Muscle of leg (tissue), 11 donors: ENCODE measurements around the gene PIGN. TPM values are rescaled to one million over a fixed set of nuclear protein-coding genes. Genes with fewer than 3 reads are reported as not detected.

Experiments used
- DNase-seq: peaks from one replicate; pipeline ENCODE4 v3.0.0; 2013
- H3K27ac ChIP-seq: one replicate; pipeline ENCODE4 v1.5.1; 2013; ENCODE audit warnings: mild to moderate bottlenecking, low read length, control low read depth
- H3K27me3 ChIP-seq: one replicate; pipeline ENCODE4 v1.6.1; 2013; ENCODE audit warnings: low read length; ENCODE audit not compliant: control insufficient read depth, insufficient read depth
- H3K36me3 ChIP-seq: one replicate; pipeline ENCODE4 v1.6.1; 2013; ENCODE audit warnings: low read length; ENCODE audit not compliant: control insufficient read depth, insufficient read depth
- H3K4me1 ChIP-seq: one replicate; pipeline ENCODE4 v1.6.1; 2013; ENCODE audit warnings: low read length; ENCODE audit not compliant: control insufficient read depth, insufficient read depth
- H3K4me3 ChIP-seq: one replicate; pipeline ENCODE4 v1.5.1; 2013; ENCODE audit warnings: low read length, control low read depth
- H3K9me3 ChIP-seq: replicated peaks from 2 replicates; pipeline ENCODE4 v1.6.1; 2013; ENCODE audit warnings: low read depth, low read length; ENCODE audit not compliant: control insufficient read depth
- WGBS: methylation state at CpG from one replicate; pipeline ENCODE4 v1.1.5; 2013; ENCODE audit warnings: missing lambda C conversion rate; ENCODE audit not compliant: insufficient coverage; 5-methylcytosine and 5-hydroxymethylcytosine counted together
- polyA plus RNA-seq, 8 donors: library from polyadenylated mRNA; unstranded; fragments of 120-200 nt; gene quantifications; one replicate each; pipeline versions ENCODE4 v1.2.1 to v1.2.3, GENCODE V29; 2013; ENCODE audit warnings: inconsistent platforms in 1 of 8, low replicate concordance in 1 of 8; ENCODE audit not compliant: insufficient read length in 8 of 8, insufficient read depth in 1 of 8
- total RNA-seq: library from RNA; stranded (reverse); fragments of 120-200 nt; gene quantifications from one replicate; pipeline ENCODE4 v1.2.4, GENCODE V29; 2013

The PIGN gene
- total and polyA plus RNA-seq, 9 donors: 13.4 to 21.1 (median 15.1) TPM

DNA sequence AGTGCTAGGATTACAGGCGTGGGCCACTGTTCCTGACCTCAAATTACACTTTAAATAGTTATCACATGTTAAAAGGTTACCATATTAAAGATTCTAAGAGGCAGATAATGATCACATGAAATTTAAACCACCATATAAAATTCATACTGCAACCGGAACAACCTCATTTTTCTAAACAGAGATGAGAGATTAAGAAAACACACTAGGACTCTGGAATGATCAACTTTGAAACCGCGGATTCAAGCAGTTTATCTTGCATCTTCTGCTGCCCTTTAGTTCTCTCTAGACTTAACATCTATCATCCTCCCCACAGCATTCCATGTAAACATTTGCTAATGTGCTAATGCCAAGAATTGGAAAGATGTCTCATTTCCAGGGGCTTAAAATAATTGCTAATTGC, 115.8 kb downstream of the PIGN start:
- no peaks in the 10 kb centered on the region for H3K36me3 ChIP-seq
- no peak overlapping the region for H3K4me3 ChIP-seq
- H3K27me3 ChIP-seq: no peaks in the 10 kb centered on the region
- no peaks in the 10 kb centered on the region for H3K9me3 ChIP-seq
- 60% methylated on average over 2 of the region's 4 CpGs for WGBS
- no peak for DNase-seq
- H3K27ac ChIP-seq: no peak overlapping the region
- no peaks in the 10 kb centered on the region for H3K4me1 ChIP-seq

DNA sequence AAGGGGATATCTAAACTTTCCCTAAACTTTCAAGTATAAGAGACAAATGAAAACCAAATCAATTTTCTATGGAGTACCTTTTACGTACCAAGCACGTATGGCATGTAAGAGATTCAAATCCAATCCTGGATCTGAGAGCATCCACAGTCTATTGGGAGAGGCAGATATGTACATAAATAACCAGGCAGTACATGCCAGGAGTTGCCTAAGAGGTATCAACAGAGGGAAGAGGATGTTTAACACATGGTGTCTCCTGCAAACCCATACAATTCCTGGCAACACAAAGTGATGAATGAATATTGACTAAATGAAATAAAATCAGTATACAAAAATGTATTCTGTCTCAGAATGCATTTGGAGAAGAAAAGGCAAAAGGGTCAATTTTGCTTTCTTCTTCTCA, 116.6 kb downstream of the PIGN start:
- DNase-seq: no peak
- H3K9me3 ChIP-seq: no peaks in the 10 kb centered on the region
- H3K36me3 ChIP-seq: no peaks in the 10 kb centered on the region
- no peaks in the 10 kb centered on the region for H3K4me1 ChIP-seq
- H3K4me3 ChIP-seq: no peak overlapping the region
- WGBS: 83% methylated on average over 1 of the region's 2 CpGs
- H3K27ac ChIP-seq: no peak overlapping the region
- no peaks in the 10 kb centered on the region for H3K27me3 ChIP-seq

DNA sequence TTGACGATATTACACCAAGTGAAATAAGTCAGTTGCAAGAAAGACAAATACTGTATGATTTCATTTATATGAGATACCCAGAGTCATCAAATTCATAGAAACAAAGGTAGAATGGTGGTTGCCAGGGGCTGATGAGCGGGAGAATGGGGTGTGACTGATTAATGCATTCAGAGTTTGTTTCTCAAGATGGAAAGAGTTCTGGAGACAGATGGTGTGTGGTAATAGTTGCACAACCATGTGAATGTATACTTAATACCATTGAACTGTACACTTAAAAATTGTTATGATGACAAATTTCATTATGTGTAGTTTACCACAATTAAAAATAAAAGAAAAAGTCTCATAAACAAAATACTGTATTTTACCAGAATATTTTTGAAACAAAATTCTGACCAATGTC, 117.3 kb downstream of the PIGN start:
- WGBS: no CpG with 5 or more reads among the region's 2 CpGs

DNA sequence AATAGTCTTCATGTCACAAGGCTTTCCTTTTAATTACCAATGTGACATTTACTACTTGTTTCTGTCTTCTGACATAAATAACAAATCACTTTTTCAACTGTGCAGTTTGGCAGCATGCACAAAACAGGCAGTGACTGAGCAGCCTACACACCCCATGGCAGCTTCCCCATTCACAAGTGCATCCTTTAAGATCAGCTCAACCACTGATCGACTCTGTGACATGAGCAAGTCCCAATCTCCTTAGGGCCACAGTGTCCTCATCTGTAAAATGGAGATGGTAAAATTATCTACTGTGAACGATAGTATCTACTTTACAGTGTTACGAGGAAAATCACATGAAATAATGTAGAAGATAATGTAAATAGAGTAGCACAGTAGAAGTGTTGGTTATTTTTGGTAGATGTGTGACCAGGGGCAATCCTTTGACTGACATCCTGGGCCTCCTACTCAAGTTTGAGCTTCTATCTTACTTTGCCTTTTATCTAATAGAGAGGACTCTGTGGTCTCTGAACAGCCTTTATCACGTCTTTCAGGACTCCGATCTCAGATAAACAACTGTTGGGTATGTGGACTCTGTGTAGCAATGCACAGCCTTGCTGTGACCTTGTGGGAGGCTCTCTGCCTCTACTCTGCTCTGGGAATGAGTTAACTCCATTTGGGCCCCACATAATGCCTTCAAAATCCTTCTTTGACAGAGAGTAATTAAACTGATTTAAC, 120.6 kb downstream of the PIGN start:
- H3K27me3 ChIP-seq: no peaks in the 10 kb centered on the region
- H3K4me1 ChIP-seq: no peaks in the 10 kb centered on the region
- DNase-seq: no peak
- H3K27ac ChIP-seq: no peak overlapping the region
- no peak overlapping the region for H3K4me3 ChIP-seq
- no peaks in the 10 kb centered on the region for H3K9me3 ChIP-seq
- H3K36me3 ChIP-seq: no peaks in the 10 kb centered on the region
- WGBS: no CpG with 5 or more reads among the region's 5 CpGs

More for the DNA sequence above, 117.3 kb downstream of the PIGN start:
- Histone ChIP-seq H3K27ac (no peak overlapping the region), H3K4me1 (no peaks in the 10 kb centered on the region), H3K4me3 (no peak overlapping the region), H3K27me3 (no peaks in the 10 kb centered on the region), H3K9me3 (no peaks in the 10 kb centered on the region), H3K36me3 (no peaks in the 10 kb centered on the region)
- DNase-seq: no peak

DNA sequence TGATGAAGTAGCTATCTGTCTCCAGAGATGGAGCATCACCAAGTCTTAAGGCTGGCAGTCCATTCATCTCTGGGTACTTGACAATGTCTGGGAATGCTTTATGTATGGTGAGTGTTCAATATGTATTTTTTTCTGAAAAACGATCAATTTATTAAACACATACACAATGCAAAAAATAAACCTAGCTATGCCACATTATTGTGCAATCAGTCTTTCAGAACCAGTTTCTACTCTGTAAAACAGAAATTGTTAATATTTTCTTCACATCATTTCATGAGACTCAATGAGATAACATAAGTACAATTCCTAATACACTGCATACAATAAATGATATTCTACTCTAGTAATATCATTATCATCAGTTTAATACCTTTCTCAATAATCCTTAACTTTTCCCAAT, 122.5 kb downstream of the PIGN start:
- H3K4me1 ChIP-seq: no peaks in the 10 kb centered on the region
- no peak overlapping the region for H3K4me3 ChIP-seq
- DNase-seq: no peak
- H3K27ac ChIP-seq: no peak overlapping the region
- H3K27me3 ChIP-seq: no peaks in the 10 kb centered on the region
- H3K36me3 ChIP-seq: no peaks in the 10 kb centered on the region
- H3K9me3 ChIP-seq: no peaks in the 10 kb centered on the region
- WGBS: no CpG with 5 or more reads among the region's 1 CpG

DNA sequence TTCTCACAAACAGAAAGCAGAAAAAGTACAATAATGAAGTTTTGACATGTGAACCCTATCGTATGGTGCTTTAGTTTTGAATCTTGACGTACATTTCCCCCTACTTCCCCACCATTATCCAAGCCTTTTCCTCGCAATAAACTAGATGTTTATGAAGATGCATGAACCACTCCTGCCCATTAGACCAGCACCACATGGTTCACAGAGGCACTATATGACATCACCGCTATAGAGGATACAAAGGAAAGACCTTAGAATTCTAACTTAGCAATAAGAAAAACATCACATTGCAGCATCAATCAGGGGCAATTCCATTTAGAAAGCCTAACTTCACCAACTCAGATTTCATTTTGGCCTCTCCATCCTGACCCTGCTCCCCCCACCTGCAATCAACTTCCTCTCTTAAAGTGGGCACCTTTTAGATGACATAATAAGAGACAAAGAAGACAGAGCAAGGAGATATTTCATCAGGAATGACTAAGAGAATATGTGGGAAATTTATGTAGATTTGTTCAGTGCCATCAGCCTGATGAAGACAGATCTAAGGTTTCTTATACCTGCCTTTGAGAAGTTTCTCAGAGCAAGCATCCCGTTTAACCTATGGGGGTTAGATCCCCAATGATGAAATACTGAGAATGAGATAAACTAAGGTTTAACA, 124.9 kb downstream of the PIGN start:
- DNase-seq: no peak
- Histone ChIP-seq H3K36me3 (peaks cover 2% of the 10 kb centered on the region), H3K27me3 (no peaks in the 10 kb centered on the region), H3K4me1 (no peaks in the 10 kb centered on the region), H3K9me3 (peaks cover 3% of the 10 kb centered on the region), H3K27ac (no peak overlapping the region), H3K4me3 (no peak overlapping the region)
- no CpG with 5 or more reads among the region's 5 CpGs for WGBS

- DNase-seq: no peak
- no CpG with 5 or more reads among the region's 2 CpGs for WGBS
- Histone ChIP-seq H3K4me3 (no peak overlapping the region), H3K9me3 (peaks cover 3% of the 10 kb centered on the region), H3K27me3 (no peaks in the 10 kb centered on the region), H3K36me3 (peaks cover 2% of the 10 kb centered on the region), H3K27ac (no peak overlapping the region), H3K4me1 (no peaks in the 10 kb centered on the region)
These were observed 126.0 kb downstream of the PIGN start for GRCh38 chr18:62060820-62061219.

DNA sequence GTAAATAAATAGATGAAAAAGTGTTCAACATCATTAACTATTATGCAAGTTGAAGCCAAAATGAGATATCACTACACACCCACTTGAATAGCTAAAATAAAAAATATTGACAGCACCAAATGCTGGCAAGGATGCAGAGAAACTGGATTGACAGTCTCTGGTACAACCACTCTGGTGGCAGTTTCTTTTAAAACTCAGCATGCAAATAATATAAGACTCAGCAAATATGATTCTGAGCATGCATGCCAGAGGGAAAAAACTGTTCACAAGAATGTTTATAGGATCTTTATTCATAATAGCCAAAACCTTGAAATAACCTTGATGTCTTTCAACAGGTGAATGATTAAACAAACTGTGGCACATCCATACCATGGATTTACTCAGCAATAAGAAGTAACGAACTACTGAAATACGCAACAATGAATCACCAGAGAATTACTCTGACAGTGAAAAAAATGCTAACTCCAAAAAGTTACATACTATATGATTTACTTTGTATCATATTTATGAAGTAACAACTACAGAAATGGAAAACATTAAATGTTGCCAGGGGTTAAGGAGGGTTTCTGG, 131.8 kb downstream of the PIGN start:
- DNase-seq: no peak
- no peaks in the 10 kb centered on the region for H3K4me1 ChIP-seq
- no peak overlapping the region for H3K4me3 ChIP-seq
- no peaks in the 10 kb centered on the region for H3K27me3 ChIP-seq
- H3K9me3 ChIP-seq: peaks cover 3% of the 10 kb centered on the region
- H3K27ac ChIP-seq: no peak overlapping the region
- H3K36me3 ChIP-seq: peaks cover 2% of the 10 kb centered on the region
- no CpG with 5 or more reads among the region's 2 CpGs for WGBS

DNA sequence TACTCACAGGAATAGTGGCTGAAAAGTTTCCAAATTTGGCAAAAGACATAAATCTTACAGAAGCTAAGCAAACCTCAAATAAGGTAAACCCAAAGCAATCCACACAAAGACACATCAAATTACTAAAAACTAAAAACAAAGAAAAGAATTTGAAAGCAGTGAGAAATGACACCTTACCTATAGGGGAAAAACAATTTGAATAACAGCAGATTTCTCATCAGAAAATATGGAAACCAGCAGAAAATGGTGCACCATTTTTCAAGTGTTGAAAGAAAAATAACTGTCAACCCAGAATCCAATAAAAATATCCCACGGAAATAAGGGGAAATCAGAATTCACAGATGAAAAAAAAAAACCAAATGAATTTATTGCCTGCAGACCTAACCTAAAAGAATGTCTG, 138.6 kb downstream of the PIGN start:
- H3K27ac ChIP-seq: no peak overlapping the region
- peaks cover 2% of the 10 kb centered on the region for H3K4me1 ChIP-seq
- H3K27me3 ChIP-seq: no peaks in the 10 kb centered on the region
- WGBS: no CpG with 5 or more reads among the region's 1 CpG
- DNase-seq: no peak
- H3K36me3 ChIP-seq: no peaks in the 10 kb centered on the region
- no peak overlapping the region for H3K4me3 ChIP-seq
- H3K9me3 ChIP-seq: peaks cover 3% of the 10 kb centered on the region

DNA sequence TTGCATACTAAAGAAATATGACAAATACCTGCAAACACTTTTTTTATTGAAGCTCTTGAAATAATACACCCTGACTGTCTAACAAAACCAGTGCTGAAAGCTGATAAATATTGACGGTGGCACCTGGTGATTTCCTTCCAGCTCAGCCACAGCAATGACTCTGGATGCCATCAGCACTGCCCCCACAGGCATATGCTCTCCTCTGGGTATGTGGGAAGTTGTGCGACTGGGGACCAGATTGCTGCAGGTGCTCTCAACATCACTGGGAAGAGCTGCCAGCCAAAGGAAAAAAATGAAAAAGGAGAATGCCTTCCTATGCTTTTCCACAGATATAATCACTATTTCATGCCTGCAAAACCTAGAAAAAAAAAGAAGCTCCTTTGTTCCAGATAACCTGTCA, 141.5 kb downstream of the PIGN start:
- Histone ChIP-seq H3K9me3 (peaks cover 3% of the 10 kb centered on the region), H3K36me3 (no peaks in the 10 kb centered on the region), H3K27ac (no peak overlapping the region), H3K27me3 (no peaks in the 10 kb centered on the region), H3K4me1 (peaks cover 2% of the 10 kb centered on the region), H3K4me3 (no peak overlapping the region)
- DNase-seq: no peak
- WGBS: no CpG with 5 or more reads among the region's 2 CpGs
